ENCODE measurements around the gene EMC8.

GRCh38 chr16:85767531-85767930 lies 31.8 kb downstream of the EMC8 start:
- TF ChIP-seq CTCF (IDR thresholded peaks at IDR 0.05) (no peak), POLR2A (IDR thresholded peaks at IDR 0.05) (no peak)

Measured in right lobe of liver (tissue), 4 donors.